ENCODE results near the gene CDC73. TPM values are rescaled to one million over a fixed set of nuclear protein-coding genes. Genes with fewer than 3 reads are reported as not detected.

Gene CDC73
- total and polyA plus RNA-seq, 2 donors (not counting 3 experiments of a cell fraction or from before 2014, with no cell fraction given): 9.9 to 55.8 TPM

DNA sequence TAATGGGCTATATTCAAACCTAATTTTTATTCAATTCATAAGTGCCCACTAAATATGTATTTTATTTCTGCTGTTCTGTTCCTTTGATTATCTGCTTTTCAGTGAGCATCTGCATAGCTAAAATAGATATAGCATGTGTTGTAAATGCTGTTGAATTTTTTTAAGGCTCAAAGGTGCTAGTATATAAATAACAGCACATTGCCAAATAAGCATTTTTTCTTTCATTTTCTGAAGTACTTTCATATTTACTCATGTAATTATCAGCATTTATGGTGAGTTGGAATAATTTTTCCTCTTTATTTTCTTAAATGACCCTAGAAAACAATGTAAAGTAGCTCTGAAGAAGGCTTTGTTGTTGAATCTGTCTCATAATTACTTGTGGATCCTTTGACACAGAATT is 134.2 kb downstream of the CDC73 start:
- Histone ChIP-seq H3K9ac (replicated peaks; ENCODE audit: extremely low read depth, insufficient read depth, low read length) (no peak overlapping the region), H3K4me3 (replicated peaks in 1 of 3; ENCODE audit: insufficient read depth in 1 of 3, low read depth in 1 of 3, low read length in 3 of 3) (no peak overlapping the region), H2AFZ (ENCODE audit: low read depth, low read length) (no peak overlapping the region), H3K27me3 (ENCODE audit: control insufficient read depth in 2 of 2, insufficient read depth in 2 of 2, low read length in 2 of 2) (no peaks in the 10 kb centered on the region), H3K9me3 (replicated peaks; ENCODE audit: control insufficient read depth, insufficient read depth, low read length) (no peaks in the 10 kb centered on the region), H3K27ac (ENCODE audit: insufficient read depth, low read depth, low read length) (no peak overlapping the region), H3K4me1 (ENCODE audit: control insufficient read depth, extremely low read depth, insufficient read depth, low read length) (no peaks in the 10 kb centered on the region), H3K79me2 (ENCODE audit: control insufficient read depth, insufficient read depth, low read length) (no peaks in the 10 kb centered on the region), H3K36me3 (ENCODE audit: control insufficient read depth in 2 of 2, extremely low read depth in 1 of 2, insufficient read depth in 2 of 2, low read length in 2 of 2) (no peaks in the 10 kb centered on the region), H4K20me1 (replicated peaks; ENCODE audit: control insufficient read depth, extremely low read depth, insufficient read depth, low read length) (no peaks in the 10 kb centered on the region), H3K9me1 (replicated peaks; ENCODE audit: control insufficient read depth, extremely low read depth, insufficient read depth, low read length) (peaks cover 2% of the 10 kb centered on the region), H3K4me2 (ENCODE audit: insufficient read depth, low read length) (no peak overlapping the region)
- POLR2A ChIA-PET: no interaction called here
- no TSS peak for BruUV-seq (replicated peaks)
- DNase-seq (ENCODE audit: low read depth, low spot score) (no peak), FAIRE-seq (no peak)
- dilution Hi-C loops (cut with MboI; ENCODE audit: extremely low pct_ligation_motif_present, low sequenced_read_pairs) (no loop called here), intact Hi-C loops (cut with micrococcal nuclease) (no loop called here)
- CTCF ChIA-PET: no interaction called here
- TF ChIP-seq FOS (IDR thresholded peaks at IDR 0.05; ENCODE audit: borderline replicate concordance, insufficient read depth, low read length) (no peak), GATA2 (IDR thresholded peaks at IDR 0.05; ENCODE audit: insufficient read depth, insufficient read length, low read depth, low read length) (no peak), POLR2A (IDR thresholded peaks at IDR 0.05; ENCODE audit: low read depth, low read length) (no peak), MYC (IDR thresholded peaks at IDR 0.05; ENCODE audit: low read depth, low read length) (no peak), EZH2 (IDR thresholded peaks at IDR 0.05; ENCODE audit: borderline replicate concordance, low read depth, low read length, severe bottlenecking) (no peak), JUN (IDR thresholded peaks at IDR 0.05; ENCODE audit: borderline replicate concordance, insufficient read depth, insufficient read length, low read depth) (no peak), POLR2AphosphoS5 (IDR thresholded peaks at IDR 0.05; ENCODE audit: insufficient read depth, low read depth, low read length) (no peak)
- TF ChIP-seq, protein P1, sequence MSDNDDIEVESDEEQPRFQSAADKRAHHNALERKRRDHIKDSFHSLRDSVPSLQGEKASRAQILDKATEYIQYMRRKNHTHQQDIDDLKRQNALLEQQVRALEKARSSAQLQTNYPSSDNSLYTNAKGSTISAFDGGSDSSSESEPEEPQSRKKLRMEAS (IDR thresholded peaks at IDR 0.05; ENCODE audit: insufficient read depth, insufficient read length): no peak
- TF ChIP-seq, protein P2, sequence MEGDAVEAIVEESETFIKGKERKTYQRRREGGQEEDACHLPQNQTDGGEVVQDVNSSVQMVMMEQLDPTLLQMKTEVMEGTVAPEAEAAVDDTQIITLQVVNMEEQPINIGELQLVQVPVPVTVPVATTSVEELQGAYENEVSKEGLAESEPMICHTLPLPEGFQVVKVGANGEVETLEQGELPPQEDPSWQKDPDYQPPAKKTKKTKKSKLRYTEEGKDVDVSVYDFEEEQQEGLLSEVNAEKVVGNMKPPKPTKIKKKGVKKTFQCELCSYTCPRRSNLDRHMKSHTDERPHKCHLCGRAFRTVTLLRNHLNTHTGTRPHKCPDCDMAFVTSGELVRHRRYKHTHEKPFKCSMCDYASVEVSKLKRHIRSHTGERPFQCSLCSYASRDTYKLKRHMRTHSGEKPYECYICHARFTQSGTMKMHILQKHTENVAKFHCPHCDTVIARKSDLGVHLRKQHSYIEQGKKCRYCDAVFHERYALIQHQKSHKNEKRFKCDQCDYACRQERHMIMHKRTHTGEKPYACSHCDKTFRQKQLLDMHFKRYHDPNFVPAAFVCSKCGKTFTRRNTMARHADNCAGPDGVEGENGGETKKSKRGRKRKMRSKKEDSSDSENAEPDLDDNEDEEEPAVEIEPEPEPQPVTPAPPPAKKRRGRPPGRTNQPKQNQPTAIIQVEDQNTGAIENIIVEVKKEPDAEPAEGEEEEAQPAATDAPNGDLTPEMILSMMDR (IDR thresholded peaks at IDR 0.05; ENCODE audit: extremely low read depth in 1 of 2, insufficient read depth in 1 of 2, low read depth in 1 of 2, low read length in 2 of 2): no peak
